Kidney glomerular epithelial cell (primary cell): ENCODE results near the gene SPX.

Experiments
- DNase-seq: peaks from one replicate; lab custom pipeline; 2025; lab: John Stamatoyannopoulos, UW

SPX gene

DNA sequence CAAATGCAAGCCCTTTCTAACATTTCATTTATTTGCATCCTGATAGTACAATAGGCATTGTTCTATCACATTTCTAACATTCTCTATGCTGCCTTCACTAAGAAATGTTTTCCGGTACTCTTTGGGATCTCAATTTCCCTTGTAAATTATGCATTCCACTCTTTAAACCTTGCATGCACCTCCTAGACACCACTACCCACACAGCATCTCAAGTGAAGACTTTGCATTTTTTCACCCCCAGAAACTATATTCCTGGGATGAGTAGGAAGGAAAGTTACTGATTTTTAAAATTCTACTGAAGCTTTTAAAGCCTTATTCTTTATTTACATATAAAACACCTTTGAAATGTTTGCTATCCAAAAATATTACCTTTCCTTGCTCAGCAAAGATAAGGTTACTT is 51.4 kb downstream of the SPX start:
- DNase-seq: no peak

GRCh38 chr12:21580748-21581516 is 54.8 kb downstream of the SPX start:
- DNase-seq: no peak
